Activated CD8-positive, alpha-beta memory T cell treated with anti-CD3 and anti-CD28 coated beads, Interleukin-2, amount 10 ng/mL, durations not matched to agents 7 days and 5 days (primary cell): ENCODE measurements around the gene AURKAIP1. TPM values are rescaled to one million over a fixed set of nuclear protein-coding genes. Genes with fewer than 3 reads are reported as not detected.

Experiments used
- ATAC-seq: fragments of 150-1000 bp; cut with Tn5 transposase; one replicate; pipeline ENCODE4 v1.10.0; 2021; ENCODE audit warnings: moderate library complexity
- CTCF ChIA-PET: fragments of 350-600 bp; sonication (Branson Sonifier 250); formaldehyde crosslinking; loops from one replicate; lab custom pipeline; 2021; ENCODE audit warnings: antibody characterized with exemption; lab: Charles Lee
- DNase-seq: peaks from one replicate; pipeline ENCODE4 v3.0.0-alpha.2; 2020
- H3K27ac Mint-ChIP-seq: one replicate; pipeline ENCODE4 v1.8.0; 2021; ENCODE audit warnings: mild to moderate bottlenecking, mixed read lengths
- H3K27me3 Mint-ChIP-seq: one replicate; pipeline ENCODE4 v1.8.0; 2021; ENCODE audit warnings: mixed read lengths
- H3K36me3 Mint-ChIP-seq: one replicate; pipeline ENCODE4 v1.8.0; 2021; ENCODE audit warnings: mild to moderate bottlenecking, mixed read lengths
- H3K4me1 Mint-ChIP-seq: one replicate; pipeline ENCODE4 v1.8.0; 2021; ENCODE audit warnings: mixed read lengths
- H3K4me3 Mint-ChIP-seq: one replicate; pipeline ENCODE4 v1.8.0; 2021; ENCODE audit warnings: mild to moderate bottlenecking, moderate library complexity, mixed read lengths
- H3K9me3 Mint-ChIP-seq: one replicate; pipeline ENCODE4 v1.8.0; 2022; ENCODE audit warnings: low read depth, mixed read lengths
- total RNA-seq, 2 experiments: library from RNA; stranded (reverse); gene quantifications; one replicate each; pipeline ENCODE4 v1.2.3, GENCODE V29; 2021

The AURKAIP1 gene
- total RNA-seq, 2 experiments from 2014 or later = 139 to 141 TPM

DNA sequence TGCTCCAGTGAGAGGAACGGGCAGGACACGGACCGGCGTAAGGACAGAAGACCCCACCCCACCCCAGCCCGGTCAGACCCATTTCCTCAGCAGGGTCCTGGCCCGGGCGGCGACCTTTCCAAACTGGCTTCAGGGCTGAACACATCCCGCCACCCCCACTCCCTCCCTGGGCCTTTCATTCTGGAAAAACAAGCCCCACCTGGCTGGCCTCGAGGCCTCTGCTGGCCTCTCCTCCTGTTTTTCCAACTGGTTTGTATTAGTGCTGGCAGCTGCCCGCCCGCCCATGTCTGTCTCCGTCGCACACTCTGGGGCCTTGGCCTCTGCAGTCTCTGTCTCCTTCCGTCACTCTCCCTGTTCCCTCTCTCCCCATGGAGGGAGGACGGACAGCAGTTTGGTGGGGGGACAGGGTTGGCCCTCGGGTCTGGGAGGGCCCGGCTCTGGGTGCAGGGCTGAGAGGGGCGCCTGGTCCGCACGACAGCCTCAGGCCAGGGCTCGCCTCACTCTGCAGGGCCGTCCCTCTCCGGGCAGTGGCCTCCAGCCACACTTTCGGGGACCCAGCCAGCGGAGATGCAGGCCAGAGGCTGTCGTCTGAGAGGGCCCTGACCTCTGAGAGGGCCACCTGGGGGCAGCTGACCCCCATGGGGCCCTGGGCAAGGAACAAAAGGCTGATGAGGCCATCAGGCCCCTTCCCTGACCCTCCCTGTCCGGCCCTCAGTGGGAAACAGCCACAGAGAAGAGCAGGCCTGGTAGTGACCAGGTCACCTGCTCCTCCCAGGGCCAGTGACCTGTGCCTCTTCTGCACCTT lies 15.1 kb downstream of the AURKAIP1 start:
- no peak overlapping the region for H3K27ac Mint-ChIP-seq
- H3K36me3 Mint-ChIP-seq = no peaks in the 10 kb centered on the region
- ATAC-seq (no peak), DNase-seq (no peak)
- CTCF ChIA-PET = interaction anchor here (1.5 kb wide), 2 partner anchors 9 to 12 kb away, joined by 3 to 7 read pairs; no protein-coding TSS in a partner anchor
- peaks cover 8% of the 10 kb centered on the region for H3K4me1 Mint-ChIP-seq
- no peak overlapping the region for H3K4me3 Mint-ChIP-seq
- H3K9me3 Mint-ChIP-seq = no peaks in the 10 kb centered on the region
- H3K27me3 Mint-ChIP-seq = no peaks in the 10 kb centered on the region

- Mint-ChIP-seq H3K9me3 (no peaks in the 10 kb centered on the region), H3K4me1 (peaks cover 9% of the 10 kb centered on the region), H3K36me3 (no peaks in the 10 kb centered on the region), H3K27me3 (peaks cover under 1% of the 10 kb centered on the region), H3K27ac (peak overlapping the region; percentile 26), H3K4me3 (no peak overlapping the region)
- CTCF ChIA-PET = interaction anchor here (1.5 kb wide), 2 partner anchors 9 to 13 kb away, joined by 3 to 7 read pairs; no protein-coding TSS in a partner anchor
- ATAC-seq = peak; percentile 48
- no peak for DNase-seq
Measured at GRCh38 chr1:1359308-1359663, 15.7 kb downstream of the AURKAIP1 start.

DNA sequence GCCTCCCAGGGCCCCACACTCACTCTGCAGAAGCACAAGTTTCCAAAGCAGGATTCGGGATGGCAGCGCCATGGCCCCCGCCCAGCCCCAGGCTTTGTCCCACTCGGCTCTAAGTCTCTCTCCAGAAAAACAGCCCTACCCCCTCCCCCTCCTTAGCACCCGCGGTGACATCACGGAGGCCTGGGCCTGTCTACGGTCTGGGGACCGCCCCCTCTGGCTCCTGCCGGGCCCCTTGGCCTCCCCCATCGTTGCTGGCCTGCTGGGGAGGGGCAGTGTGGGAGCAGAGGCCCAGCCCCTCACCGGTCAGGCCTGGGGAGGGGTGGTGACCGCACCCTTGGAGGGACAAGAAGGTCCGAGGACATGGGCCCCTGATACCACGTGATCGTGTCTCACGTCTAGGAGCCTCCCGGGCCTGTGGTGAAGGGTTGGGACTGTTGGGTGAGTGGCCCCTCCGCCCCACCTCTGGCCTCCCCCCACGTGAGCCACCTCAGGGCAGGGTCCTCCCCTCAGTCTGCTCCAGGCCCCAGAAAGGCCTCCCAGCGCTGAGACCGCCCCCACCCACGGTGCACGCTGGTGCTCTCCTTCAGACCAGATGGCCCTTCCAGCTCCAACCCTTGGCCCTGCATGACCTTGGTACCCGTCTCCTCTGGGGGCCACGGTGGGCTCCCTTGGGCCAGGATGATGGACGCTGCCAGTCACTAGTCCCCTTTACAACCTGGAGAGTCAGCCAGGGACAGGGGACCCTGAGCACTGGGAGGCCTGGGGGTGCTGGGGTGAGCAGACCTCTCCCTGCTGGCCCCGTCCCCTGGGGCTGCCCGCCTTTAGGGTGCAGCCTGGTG lies 16.4 kb downstream of the AURKAIP1 start, which contains the start of gene MXRA8:
TSS of gene MXRA8 (minus strand) at position 123 of the 839 bp plus-strand sequence. CDS start at position 72, 51 bp downstream.
- CTCF ChIA-PET = interaction anchor here (1.2 to 1.7 kb wide), 3 partner anchors 13 to 16 kb away, joined by 3 to 7 read pairs (median 5); partner anchors contain the start of gene AURKAIP1
- no peak for ATAC-seq
- H3K27me3 Mint-ChIP-seq = peaks cover 7% of the 10 kb centered on the region
- no peaks in the 10 kb centered on the region for H3K36me3 Mint-ChIP-seq
- no peak for DNase-seq
- no peak within 1 kb of the TSS for H3K4me3 Mint-ChIP-seq
- peak within 1 kb of the TSS; percentile 26 for H3K27ac Mint-ChIP-seq
- H3K9me3 Mint-ChIP-seq = no peaks in the 10 kb centered on the region
- peaks cover 11% of the 10 kb centered on the region for H3K4me1 Mint-ChIP-seq

- Mint-ChIP-seq H3K4me1 (peaks cover 11% of the 10 kb centered on the region), H3K27ac (no peak overlapping the region), H3K36me3 (no peaks in the 10 kb centered on the region), H3K9me3 (no peaks in the 10 kb centered on the region), H3K27me3 (peaks cover 14% of the 10 kb centered on the region), H3K4me3 (no peak overlapping the region)
- ATAC-seq (no peak), DNase-seq (no peak)
- CTCF ChIA-PET = interaction anchor here (1.2 to 1.7 kb wide), 2 partner anchors 14 to 17 kb away, joined by 3 to 5 read pairs; partner anchors contain the start of gene AURKAIP1
Measured at GRCh38 chr1:1357871-1358432, 17.1 kb downstream of the AURKAIP1 start.

GRCh38 chr1:1356796-1357401 lies 18.1 kb downstream of the AURKAIP1 start:
- peaks cover 15% of the 10 kb centered on the region for H3K4me1 Mint-ChIP-seq
- no peak overlapping the region for H3K4me3 Mint-ChIP-seq
- no peak for ATAC-seq
- H3K9me3 Mint-ChIP-seq = no peaks in the 10 kb centered on the region
- no peak for DNase-seq
- H3K27ac Mint-ChIP-seq = no peak overlapping the region
- peaks cover 25% of the 10 kb centered on the region for H3K27me3 Mint-ChIP-seq
- H3K36me3 Mint-ChIP-seq = no peaks in the 10 kb centered on the region
- CTCF ChIA-PET = interaction anchor here (1.2 kb wide), 1 partner anchor 15 kb away, joined by 3 read pairs; no protein-coding TSS in a partner anchor

DNA sequence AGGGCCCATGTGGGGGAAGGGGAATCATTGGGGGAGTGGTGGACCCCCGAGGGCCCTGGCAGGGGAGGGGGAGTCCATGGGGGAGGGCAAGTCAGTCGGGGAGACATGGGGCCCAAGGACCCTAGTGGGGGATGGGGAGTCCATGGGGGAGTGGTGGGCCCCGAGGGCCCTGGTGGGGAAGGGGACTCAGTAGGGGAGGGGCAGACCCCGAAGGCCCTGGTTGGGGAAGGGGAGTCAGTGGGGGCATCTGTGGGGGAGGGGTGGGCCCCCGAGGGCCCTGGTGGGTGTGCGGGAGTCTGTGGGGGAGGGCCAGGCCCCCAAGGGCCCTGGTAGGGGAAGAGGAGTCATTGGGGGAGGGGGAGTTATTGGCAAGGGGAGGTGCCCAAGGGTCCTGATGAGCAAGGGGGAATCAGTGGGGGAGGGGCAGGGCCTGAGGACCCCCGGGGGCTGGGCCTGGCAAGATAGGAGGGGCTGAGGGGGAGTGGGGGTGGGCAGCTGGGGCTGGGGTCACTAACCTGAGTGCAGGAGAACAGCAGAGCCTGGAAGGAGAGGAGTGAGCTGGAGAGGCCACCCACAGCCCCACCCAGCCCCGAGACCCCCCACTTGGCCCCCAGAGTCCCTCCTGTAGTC lies 18.7 kb downstream of the AURKAIP1 start:
- Mint-ChIP-seq H3K36me3 (no peaks in the 10 kb centered on the region), H3K27ac (no peak overlapping the region), H3K9me3 (no peaks in the 10 kb centered on the region), H3K4me3 (no peak overlapping the region), H3K4me1 (peaks cover 15% of the 10 kb centered on the region), H3K27me3 (peaks cover 25% of the 10 kb centered on the region)
- DNase-seq (no peak), ATAC-seq (no peak)
- CTCF ChIA-PET = interaction anchor here (5.0 kb wide), 1 partner anchor 14 kb away, joined by 42 read pairs; no protein-coding TSS in a partner anchor

DNA sequence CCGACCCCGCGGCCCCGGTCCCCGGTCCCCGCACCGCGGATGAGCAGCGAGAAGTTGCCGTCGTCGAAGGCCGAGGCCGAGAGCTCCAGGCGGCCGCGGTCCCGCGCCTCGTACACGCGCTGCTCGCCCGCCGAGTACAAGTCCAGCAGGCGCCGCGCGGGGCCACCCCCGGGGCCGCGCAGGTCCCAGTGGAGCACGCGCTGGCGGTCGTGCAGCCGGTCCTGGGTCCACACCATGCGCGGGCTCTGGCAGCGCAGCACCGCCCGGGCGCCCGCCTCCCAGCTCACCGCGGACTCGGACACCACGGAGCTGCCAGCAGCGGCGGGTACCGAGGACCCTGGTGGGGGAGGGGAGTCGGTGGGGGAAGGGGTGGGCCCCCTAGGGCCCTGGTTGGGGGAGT lies 19.6 kb downstream of the AURKAIP1 start:
- Mint-ChIP-seq H3K27ac (no peak overlapping the region), H3K36me3 (no peaks in the 10 kb centered on the region), H3K9me3 (no peaks in the 10 kb centered on the region), H3K4me3 (no peak overlapping the region), H3K4me1 (peaks cover 15% of the 10 kb centered on the region), H3K27me3 (peaks cover 25% of the 10 kb centered on the region)
- no peak for ATAC-seq
- no peak for DNase-seq
- CTCF ChIA-PET = interaction anchor here (5.0 kb wide), 1 partner anchor 15 kb away, joined by 42 read pairs; no protein-coding TSS in a partner anchor

GRCh38 chr1:1354271-1355247 lies 20.4 kb downstream of the AURKAIP1 start:
- CTCF ChIA-PET = interaction anchor here (5.0 kb wide), 1 partner anchor 16 kb away, joined by 42 read pairs; no protein-coding TSS in a partner anchor
- ATAC-seq (no peak), DNase-seq (no peak)
- Mint-ChIP-seq H3K36me3 (no peaks in the 10 kb centered on the region), H3K4me1 (peaks cover 15% of the 10 kb centered on the region), H3K27ac (no peak overlapping the region), H3K4me3 (no peak overlapping the region), H3K27me3 (peaks cover 25% of the 10 kb centered on the region), H3K9me3 (no peaks in the 10 kb centered on the region)

DNA sequence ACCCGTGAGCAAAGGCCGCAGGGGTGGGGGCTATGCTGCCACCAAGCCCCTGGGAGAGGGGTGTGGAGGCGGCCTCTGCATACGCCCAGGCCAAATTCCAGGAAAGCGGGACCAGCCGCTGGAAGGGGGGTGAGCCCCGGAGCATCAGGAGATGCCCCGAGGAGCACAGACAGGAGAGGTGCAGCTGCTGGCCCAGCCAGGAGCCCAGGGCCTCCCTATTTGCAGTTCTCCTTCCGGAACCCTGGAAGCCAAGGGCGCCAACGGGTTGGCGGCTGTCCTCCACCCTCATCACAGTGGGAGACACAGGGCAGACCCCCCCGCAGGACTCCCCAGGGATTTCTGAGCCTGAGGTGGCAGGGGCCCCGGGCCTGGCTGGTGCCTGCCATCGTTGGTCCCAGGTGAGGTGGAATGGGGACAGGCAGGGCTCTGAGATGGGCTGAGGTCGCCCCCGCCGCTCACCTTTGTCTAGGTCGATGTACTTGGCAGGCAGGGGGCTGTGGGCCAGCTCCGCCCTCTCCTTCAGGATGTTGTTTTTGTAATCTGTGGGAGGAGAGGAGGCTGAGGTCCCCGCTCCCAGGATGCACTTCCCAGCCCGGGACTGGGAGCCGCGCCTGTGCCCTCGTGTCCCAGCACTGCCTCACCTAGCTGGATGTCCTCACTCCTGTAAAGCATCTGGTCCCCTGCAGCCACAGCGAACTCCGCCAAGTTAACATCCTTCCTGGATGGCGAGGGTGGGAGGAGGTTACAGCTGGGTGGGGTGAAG lies 21.4 kb downstream of the AURKAIP1 start:
- H3K27ac Mint-ChIP-seq = no peak overlapping the region
- H3K4me1 Mint-ChIP-seq = peaks cover 7% of the 10 kb centered on the region
- DNase-seq (no peak), ATAC-seq (no peak)
- H3K27me3 Mint-ChIP-seq = peaks cover 25% of the 10 kb centered on the region
- CTCF ChIA-PET = interaction anchor here (1.0 to 5.0 kb wide), 3 partner anchors 17 to 87 kb away, joined by 3 to 42 read pairs (median 3); partner anchors contain the start of gene CCNL2
- H3K9me3 Mint-ChIP-seq = no peaks in the 10 kb centered on the region
- H3K4me3 Mint-ChIP-seq = no peak overlapping the region
- H3K36me3 Mint-ChIP-seq = no peaks in the 10 kb centered on the region

- Mint-ChIP-seq H3K36me3 (no peaks in the 10 kb centered on the region), H3K27me3 (peaks cover 25% of the 10 kb centered on the region), H3K4me1 (peaks cover 10% of the 10 kb centered on the region), H3K27ac (no peak overlapping the region), H3K9me3 (no peaks in the 10 kb centered on the region), H3K4me3 (no peak overlapping the region)
- CTCF ChIA-PET = interaction anchor here (1.0 to 5.0 kb wide), 3 partner anchors 17 to 88 kb away, joined by 3 to 42 read pairs (median 3); partner anchors contain the start of gene CCNL2
- DNase-seq (no peak), ATAC-seq (no peak)
Measured at GRCh38 chr1:1352786-1353388, 22.1 kb downstream of the AURKAIP1 start.
